ENCODE measurements around the gene FAM185A.
"Not testable (repeated sequence)": the region's sequence is repeated elsewhere in the genome, so short reads cannot be mapped to it uniquely, and the experiment has no call there.

FAM185A gene

DNA sequence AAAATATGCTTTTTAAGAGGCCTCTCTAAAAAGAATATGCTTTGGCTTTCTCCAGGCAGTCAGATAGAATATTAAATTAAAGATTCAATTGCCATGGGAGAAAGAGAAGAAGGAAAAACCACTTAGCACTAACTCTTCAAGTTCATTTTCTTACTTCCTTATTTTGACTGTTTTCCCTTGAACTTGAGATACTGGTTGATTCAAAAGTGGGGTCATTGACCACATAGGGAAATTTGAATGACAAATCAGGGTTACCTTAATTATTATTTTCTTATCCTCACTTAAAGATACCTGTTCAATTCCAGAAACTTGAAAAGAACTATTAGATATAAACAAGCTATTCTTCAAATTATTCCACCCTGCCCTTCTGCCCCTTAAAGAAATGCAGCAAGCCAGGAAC, 27.4 kb downstream of the FAM185A start:
- not testable (repeated sequence) for DNase-seq (ENCODE audit: low spot score); FAIRE-seq

DNA sequence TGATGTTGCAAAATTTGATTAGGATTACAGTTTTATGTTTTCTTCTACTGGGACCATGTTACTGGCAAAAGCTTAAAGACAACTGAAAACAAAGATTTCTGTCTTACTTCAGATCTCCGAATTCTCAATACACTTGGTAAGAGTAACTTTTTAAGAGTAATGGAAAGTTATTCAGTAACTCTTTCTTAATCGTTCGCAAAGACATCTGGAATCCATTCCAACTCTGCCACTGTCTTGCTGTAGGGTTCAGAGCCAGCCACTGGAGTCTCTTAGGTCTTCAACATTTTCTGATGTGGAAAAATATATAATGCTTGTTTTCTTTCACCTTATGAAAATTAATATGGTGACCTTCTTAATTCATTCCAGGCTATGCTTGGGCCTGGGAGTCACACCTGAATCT, 29.9 kb downstream of the FAM185A start:
- not testable (repeated sequence) for FAIRE-seq; DNase-seq (ENCODE audit: low spot score)

DNA sequence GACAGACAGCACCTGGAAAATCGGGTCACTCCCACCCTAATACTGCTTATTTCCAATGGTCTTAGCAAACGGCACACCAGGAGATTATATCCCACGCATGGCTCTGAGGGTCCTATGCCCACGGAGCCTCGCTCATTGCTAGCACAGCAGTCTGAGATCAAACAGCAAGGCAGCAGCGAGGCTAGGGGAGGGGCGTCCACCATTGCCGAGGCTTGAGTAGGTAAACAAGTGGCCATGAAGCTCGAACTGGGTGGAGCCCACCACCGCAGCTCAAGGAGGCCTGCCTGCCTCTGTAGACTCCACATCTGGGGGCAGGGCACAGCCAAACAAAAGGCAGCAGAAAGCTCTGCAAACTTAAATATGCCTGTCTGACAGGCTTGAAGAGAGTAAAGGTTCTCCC, 32.1 kb downstream of the FAM185A start:
- DNase-seq (ENCODE audit: low spot score); FAIRE-seq: not testable (repeated sequence)

DNA sequence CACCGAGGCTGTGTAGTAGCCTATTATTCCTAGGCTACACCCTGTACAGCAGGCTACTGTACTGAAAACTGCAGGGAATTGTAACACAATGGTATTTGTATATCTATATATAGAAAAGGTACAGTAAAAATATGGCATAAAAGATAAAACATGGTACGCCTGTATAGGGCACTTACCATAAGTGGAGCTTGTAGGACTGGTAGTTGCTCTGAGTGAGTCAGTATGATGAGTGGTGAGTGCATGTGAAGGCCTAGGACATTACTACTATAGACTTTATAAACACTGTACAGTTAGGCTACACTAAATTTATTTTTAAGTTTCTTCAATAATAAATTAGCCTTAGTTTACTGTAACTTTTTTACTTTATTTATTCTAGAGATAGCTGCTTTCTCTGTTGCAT, 40.0 kb downstream of the FAM185A start:
- FAIRE-seq = not testable (repeated sequence)

DNA sequence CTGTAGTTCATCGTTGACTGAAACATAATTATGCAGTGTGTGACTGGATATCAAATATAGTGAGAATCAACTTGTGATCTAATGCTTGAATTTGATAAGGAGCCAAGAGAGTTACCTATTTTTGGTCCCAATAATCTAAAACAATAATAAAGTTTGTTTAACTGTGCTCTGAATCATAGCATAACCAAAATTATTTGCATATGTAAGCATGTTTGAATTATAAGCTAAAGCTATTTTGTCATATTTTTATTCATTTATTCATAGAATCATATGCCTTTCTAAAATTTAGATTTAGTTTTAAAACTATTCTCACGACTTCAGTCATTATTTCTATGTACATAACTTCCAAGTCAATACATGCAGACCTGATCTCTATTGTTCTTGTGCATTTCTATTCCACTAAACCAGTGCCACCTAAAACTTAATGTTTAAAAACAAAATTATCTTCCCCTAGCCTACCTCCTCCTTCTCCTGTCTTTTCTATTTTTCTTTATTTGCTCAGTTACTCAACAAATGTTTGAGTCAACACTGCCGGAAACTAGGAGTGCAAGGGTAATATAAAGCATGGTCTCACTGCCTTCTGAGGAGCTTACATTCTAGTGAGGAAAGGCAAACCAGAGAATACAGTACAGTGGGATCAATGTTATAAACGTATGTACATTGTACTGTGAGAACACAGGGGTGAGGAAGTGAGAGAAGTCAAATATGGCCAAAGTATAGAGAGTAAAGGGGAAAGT, 41.7 kb downstream of the FAM185A start:
- not testable (repeated sequence) for DNase-seq (ENCODE audit: low spot score); FAIRE-seq

More for the DNA sequence above, 40.0 kb downstream of the FAM185A start:
- not testable (repeated sequence) for DNase-seq (ENCODE audit: low spot score)

DNA sequence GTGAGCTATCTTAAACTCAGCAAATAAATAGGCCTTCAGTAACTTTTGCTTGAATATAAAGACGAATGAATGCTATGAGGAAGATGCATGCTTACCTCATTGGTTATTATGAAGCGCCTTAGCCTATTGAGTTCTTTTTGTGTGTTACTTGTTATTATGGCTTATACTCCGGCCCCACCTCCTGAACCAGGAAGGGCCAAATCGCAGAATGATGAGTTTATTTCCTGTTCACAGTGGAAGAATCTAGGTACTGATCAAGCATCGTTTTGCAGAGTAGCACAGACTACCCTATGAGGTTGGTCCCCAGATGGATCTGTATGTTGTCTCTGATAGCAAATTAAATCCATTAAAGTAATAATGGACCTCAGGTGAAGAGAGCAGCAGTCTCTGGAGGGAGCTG, 42.6 kb downstream of the FAM185A start:
- not testable (repeated sequence) for FAIRE-seq; DNase-seq (ENCODE audit: low spot score)

DNA sequence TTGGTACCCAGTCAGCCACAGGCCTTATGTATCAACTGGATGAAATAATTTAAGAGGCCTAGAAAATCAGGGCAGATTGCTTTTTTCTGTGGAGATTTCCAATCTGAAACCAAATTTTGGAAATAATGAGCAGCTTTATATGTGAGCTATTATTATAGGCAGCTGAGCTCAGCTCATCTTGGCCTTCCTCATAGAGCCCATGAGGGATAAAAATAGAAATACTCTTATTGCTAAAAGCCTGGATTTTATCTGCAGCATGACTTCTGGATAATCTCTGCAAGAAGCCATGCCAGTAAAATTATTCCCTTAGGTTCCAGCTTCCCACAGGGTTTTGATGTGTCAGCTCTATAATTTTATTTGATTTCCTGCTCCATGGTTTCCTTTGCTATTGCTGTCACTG, 43.0 kb downstream of the FAM185A start:
- DNase-seq (ENCODE audit: low spot score); FAIRE-seq: not testable (repeated sequence)

DNA sequence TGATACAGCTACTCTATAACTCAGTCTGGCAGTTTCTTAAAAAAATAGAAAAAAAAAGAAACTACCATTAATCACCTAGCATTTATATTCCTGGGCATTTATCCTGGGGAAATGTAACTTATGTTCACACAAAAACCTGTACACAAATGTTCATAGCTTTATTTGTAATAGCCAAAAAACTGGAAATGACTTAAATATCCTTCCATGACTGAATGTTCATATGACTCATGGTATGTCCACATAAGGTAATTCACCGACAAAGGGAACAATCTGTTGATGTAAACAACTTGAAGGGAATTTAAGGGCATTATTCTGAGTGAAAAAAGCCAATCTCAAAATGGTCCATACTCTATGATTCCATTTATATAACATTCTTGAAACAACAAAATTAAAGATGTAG, 45.8 kb downstream of the FAM185A start:
- not testable (repeated sequence) for DNase-seq (ENCODE audit: low spot score); FAIRE-seq

DNA sequence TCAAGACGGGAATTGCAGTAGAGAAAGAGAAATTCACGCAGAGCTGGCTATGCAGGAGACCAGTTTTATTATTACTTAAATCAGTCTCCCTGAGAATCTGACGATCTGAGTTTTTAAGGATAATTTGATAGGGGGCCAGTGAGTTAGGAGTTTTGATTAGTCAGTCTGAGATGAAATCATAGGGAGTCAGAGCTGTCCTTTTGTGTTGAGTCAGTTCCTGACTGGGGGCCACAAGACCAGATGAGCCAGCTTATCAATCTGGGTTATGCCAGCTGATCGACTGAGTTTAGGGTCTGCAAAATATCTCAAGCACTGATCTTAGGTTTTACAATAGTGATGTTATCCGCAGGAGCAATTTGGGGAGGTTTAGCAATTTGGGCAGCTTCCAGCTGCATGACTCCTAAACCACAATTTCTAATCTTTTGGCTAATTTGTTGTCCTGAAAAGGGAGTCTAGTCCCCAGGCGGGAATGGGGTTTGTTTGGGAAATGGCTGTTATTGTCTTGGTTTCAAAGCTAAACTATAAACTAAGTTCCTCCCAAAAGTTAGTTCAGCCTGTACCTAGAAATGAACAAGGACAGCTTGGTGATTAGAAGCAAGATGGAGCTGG, 47.3 kb downstream of the FAM185A start:
- FAIRE-seq; DNase-seq (ENCODE audit: low spot score): not testable (repeated sequence)

DNA sequence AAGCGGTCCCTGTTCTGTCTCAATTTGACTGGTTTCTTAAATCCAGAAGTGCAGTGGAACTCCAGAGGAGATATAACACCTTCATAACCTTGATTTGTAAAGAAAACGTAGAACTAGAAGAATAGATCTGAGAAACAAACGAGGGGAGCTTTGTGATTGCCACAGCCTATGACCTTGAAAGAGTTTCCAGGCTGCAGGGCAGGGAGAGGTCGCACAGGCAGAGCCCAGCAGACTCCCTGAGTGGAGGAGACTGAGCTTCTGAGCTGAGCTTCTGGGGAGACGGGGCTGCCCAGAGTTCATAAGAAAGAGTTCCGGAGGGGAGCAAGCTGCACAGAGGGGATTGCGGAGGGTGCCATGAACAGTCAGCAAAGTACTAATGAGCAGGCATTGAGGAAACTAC, 57.8 kb downstream of the FAM185A start:
- DNase-seq (ENCODE audit: low spot score) (no peak), FAIRE-seq (no peak)

DNA sequence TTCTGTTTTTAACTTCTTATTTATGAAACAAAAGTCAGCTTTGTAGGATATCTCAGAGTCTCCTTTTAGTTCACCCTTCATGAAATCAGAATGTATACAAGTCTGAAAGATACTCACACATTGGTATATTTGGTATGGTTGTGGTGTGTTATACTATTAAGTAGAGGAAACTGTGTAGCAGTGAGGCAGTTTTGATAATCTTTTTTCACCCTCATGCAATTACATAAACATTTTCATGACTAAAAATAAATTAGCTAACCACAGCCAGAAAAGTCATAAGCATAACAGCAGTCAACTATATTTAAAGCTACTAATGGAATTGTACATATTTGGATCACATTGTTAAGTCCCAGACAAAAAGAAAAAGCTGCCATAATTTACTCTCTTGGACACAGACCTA, 62.1 kb downstream of the FAM185A start:
- DNase-seq (ENCODE audit: low spot score) (no peak), FAIRE-seq (no peak)

DNA sequence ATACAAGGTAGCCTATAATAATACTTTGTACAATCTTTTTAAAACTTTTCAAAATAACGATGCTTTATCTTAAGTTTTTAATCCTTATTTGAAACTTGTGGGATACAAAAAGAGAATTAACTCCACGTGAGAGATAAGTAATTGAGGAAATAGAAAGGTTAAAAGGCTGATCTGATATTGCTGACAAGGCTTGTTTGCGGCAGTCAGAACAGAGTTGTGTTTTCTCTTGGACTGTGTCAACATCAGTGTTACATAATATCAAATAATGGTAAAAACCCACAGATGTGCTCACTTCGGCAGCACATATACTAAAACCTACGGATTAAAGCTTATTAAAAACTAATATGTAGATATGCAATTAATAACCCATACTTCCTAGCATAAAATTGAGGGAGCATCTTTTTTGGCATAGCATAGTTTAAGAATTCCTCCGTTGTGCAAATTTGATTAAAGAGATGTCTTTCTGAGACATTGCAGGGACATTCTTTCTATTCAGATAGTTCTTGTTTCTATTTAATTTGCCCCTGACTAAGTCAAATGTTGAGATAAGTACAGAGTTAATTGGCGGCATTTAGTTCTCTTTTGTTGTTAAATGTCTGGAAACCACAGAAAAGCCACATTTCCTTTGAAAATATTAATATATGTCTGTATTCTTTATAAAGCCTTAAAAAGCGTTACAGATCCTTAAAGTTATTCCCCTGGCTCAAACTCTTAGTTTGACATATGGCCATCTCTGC, 63.3 kb downstream of the FAM185A start:
- DNase-seq (ENCODE audit: low spot score) = no peak
- no peak for FAIRE-seq

DNA sequence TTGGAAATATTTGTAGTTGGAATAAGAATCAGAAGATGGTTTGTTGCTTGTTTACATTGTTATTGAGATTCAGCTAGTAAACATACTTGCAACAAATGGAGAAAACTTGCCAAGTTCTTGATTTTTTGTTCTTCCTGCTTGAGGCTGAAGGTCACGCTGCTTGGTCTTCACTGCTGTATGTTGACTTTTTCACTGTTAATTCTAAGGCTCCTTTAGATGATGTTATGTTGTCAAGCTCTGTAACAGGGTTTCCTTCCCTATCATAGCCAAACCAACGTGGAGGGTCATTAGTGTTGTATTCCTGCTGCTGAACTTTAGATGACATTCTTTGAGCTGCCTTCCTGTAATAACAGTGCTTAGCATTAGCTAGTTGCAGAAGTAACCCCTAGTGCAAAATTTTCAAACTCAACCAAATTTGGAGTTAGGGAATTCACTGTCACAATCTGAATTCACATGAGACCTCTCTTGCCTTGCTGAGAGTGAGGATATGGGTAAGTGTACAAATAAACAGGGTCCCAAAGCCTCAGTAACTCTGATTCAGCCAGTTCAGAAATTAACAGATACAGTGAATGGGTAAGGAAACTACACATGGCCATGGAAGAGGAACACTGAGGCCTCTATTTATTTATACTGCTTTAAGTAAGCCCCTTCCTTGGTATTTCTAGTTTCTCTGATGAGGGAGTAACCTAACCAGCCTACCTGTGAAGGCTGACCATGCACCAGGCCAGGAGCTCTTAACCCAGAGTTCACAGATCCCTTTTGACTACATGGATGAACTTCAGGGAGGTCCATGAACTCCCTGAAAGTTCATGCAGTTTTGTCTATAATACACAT, 64.6 kb downstream of the FAM185A start:
- no peak for DNase-seq (ENCODE audit: low spot score)
- no peak for FAIRE-seq

DNA sequence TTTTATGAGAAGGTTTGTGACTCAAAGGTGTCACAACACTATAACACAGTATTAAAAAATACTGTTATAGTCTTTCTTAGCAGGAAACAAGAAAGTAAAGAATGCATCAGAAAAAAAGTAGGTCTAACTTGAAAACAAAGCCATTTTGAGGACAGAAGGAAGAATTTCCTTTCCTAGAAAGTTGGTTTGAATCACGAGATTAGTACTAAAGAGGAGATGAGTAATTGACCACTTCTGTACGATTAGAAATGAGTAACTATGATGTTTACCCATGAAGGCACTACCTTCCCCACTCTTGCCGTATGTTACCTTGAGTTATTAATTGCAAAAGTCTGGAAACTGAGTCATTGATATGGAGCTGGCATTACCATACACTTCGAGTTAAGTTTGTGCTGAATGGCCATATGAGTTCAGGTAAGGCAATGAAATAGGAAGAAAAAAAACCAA, 65.2 kb downstream of the FAM185A start:
- peak; percentile 95 for FAIRE-seq

DNA sequence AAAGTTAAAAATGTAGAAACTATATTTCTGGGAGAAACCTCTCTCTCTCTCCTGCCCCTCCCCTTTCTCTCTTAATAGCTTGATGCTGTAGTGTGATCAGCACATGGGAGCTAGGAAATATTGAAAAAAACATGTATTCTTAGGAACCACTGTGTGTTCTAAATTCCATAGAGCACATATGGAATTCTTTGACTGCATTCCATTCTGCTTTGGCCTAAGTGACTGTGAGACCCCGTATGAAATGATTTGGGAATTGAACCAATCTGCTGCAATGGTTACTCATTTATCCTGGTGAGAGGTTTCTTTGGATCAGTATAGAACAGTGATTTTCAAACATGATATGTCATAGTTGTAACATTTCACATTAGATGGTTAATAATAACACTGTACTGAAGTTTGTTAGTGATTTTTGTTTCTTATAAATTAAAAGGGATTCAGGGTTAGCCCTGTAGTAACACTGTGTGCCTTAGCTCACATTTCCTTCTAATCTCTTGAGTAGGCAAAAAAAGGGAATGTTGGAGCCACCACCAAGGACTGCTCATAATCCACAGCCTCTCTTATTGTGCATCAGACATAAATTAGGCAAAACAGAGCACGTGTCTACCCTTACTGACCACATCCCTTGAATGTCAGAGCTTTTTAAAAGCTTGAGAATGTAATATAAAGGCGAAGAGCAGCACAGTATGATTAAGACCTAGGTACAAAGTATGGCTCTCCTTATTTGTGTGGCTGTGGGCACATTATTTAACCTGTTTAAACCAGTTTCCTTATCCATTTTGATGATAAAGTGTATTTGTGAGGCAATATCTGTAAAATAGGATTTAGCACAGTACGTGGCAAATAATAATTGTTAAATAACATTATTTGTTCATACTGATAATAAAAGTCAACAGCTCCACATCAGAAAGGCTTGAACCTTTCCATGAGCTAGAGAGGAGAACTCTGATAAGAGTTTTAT, 69.1 kb downstream of the FAM185A start:
- FAIRE-seq (no peak), DNase-seq (ENCODE audit: low spot score) (no peak)

More for the DNA sequence above, 65.2 kb downstream of the FAM185A start:
- DNase-seq (ENCODE audit: low spot score) = peak; percentile 80

DNA sequence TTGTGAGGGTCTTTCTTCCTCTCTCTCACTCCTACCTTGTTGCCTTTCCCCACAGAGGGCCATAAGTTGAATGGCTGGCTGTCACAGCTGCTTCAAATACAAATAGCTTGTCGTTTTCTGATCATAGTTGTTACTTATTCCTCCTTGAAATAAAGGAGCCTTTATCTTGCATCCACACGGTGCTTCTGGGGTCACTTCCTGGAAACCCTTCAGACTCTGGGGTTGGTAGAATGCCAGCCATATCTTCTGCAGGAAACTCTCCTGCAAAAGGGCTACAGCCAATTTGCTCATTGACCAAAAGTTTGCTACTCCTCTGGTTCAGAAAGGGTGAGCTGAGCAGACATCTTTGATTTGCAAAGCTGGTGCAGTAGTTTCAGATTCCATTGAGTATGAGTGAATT, 70.4 kb downstream of the FAM185A start:
- DNase-seq (ENCODE audit: low spot score) = no peak
- no peak for FAIRE-seq

DNA sequence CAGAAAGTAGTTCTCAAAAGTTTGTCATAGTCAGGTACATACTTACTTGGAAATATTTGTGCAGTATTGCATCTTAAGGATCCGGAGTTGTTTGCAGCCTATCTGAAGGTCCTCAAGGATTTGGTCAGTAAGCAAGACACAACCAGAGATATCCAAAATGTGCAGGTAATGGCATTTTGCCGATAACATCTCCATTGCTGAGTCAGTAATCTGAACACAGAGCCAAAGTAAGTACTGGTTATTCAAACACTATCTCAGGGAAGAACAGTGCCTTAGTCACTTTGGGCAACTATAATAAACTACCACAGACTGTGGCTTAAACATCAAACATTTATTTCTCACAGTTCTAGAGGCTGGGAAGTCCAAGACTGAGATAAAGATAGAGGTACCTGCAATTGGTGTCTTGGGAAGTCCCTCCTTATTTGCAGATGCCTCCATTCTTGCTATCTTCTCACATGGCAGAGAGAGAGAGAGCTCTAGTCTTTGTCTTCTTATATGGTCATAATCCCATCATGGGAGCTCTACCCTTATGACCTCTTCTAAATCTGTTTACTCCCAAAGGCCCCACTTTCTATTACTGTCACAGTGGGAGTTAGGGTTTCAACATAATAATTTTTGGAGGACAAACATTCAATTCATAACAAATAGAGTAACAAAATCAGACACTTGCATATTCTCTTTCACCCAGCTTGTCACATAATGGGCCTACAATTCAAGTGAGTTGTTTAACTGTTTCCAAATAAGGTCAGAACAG, 73.4 kb downstream of the FAM185A start:
- DNase-seq (ENCODE audit: low spot score) = no peak
- FAIRE-seq = no peak

DNA sequence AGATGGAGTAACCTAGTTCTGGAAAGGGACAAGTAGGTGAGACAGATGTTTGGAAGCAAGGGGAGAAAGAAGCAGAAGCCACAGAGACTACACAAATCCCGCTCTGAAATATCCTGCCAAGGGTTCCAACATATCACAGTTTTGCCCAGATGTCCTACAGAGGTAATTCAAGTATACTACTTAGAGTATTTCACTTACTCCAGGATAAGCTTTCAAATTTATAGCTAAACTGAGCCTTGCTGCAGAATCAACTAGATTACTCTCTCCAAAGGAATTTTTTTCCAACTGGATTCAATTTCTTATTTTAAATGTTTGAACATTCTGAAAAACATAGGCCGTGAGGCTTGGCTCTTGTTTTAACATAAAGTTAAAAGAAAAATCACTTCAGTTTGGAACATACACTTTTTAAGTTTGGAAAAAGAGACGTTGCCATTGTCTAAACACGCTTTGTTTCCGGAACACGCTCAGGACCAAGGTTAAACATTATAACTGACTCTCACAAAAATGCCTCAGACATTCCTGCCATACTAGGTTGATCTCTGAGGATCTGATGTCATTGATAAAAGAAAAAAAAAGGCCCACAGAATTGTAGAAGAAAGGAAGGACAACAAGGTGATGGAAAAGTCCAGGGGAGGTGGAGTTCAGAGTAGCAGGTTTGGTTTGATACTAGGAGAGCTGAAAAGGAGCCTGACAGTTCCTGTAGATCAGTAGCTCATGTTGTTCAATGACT, 74.8 kb downstream of the FAM185A start:
- no peak for FAIRE-seq
- no peak for DNase-seq (ENCODE audit: low spot score)

DNA sequence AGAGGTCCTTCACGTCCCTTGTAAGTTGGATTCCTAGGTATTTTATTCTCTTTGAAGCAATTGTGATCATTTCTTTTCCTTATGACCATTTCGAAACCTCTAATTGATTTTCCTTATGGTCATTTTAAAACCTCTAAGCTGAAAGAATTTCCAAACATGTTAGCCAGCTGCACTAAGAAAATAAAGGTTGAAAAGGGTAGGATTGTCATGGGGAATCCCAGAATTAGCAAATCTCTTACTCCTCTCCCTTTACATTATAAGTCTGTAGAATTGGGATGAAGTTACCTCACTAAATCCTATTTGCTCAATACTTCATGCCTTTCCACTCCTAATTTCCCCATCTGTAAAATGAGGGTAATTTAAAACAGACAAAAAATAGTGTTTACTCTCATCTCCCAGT, 79.5 kb downstream of the FAM185A start:
- FAIRE-seq (no peak), DNase-seq (ENCODE audit: low spot score) (no peak)

Data from RCC 7860 (cell line).